NCI-H510A (cell line): ENCODE results near the gene SPACDR.
"Not testable (repeated sequence)": the region's sequence is repeated elsewhere in the genome, so short reads cannot be mapped to it uniquely, and the experiment has no call there.

ENCODE experiments used
- DNase-seq: peaks from one replicate; lab custom pipeline; 2025; lab: John Stamatoyannopoulos, UW

SPACDR gene

GRCh38 chr7:100464210-100464660, at the start of gene SPACDR:
Gene SPACDR (minus strand): TSS chr7:100464260. CDS start chr7:100464025, 235 bp downstream.
- no peak for DNase-seq

- DNase-seq = no peak
Measured at GRCh38 chr7:100513212-100513810, 49.3 kb upstream of the SPACDR start.

- DNase-seq = no peak
Measured at GRCh38 chr7:100510437-100511239, 46.6 kb upstream of the SPACDR start.

GRCh38 chr7:100509231-100509630, 45.2 kb upstream of the SPACDR start:
- no peak for DNase-seq

DNA sequence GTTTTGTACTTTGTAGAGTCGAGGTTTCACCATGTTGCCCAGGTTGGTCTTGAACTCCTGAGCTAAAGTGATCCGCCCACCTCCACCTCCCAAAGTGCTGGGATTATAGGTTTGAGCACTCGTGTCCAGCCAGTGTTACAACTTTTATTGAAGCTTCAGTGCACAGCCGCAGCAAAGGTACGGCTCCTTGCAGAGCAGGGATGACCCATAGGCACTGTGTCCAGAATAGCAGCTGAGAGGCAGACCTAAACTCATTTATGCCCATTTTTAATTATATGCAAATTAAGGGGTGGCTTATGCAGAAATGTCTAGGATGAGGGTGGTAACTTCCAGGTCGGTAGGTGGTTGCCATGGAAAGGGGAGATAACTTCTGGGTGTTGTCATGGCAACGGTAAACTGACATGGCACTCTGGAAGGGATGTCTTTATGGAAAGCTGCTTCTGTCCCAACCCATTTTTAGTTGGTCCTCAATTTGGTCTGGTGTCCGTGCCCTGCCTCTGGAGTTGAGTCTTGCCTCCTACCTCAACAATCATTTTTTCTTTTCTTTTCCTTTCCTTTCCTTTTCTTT, 42.4 kb upstream of the SPACDR start:
- no peak for DNase-seq

GRCh38 chr7:100504887-100505611, 41.0 kb upstream of the SPACDR start:
- DNase-seq = no peak

GRCh38 chr7:100504031-100504430, 40.0 kb upstream of the SPACDR start:
- not testable (repeated sequence) for DNase-seq

- DNase-seq = not testable (repeated sequence)
Measured at GRCh38 chr7:100500743-100501142, 36.7 kb upstream of the SPACDR start.

DNA sequence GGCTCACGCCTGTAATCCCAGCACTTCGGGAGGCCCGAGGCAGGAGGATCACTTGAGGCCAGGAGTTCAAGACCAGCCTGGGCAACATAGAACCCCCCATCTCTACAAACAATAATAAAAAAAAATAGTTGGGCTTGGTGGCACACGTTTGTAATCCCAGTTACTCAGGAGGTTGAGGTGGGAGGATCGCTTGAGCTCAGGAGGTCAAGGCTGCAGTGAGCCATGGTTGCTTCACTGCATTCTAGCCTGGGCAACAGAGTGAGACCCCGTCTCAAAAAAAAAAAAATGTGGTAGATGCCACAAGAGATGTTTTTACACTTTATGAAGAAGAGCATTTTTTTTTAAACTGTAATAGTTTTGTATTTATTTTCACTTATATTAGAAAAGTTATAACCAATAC, 32.4 kb upstream of the SPACDR start:
- no peak for DNase-seq

DNA sequence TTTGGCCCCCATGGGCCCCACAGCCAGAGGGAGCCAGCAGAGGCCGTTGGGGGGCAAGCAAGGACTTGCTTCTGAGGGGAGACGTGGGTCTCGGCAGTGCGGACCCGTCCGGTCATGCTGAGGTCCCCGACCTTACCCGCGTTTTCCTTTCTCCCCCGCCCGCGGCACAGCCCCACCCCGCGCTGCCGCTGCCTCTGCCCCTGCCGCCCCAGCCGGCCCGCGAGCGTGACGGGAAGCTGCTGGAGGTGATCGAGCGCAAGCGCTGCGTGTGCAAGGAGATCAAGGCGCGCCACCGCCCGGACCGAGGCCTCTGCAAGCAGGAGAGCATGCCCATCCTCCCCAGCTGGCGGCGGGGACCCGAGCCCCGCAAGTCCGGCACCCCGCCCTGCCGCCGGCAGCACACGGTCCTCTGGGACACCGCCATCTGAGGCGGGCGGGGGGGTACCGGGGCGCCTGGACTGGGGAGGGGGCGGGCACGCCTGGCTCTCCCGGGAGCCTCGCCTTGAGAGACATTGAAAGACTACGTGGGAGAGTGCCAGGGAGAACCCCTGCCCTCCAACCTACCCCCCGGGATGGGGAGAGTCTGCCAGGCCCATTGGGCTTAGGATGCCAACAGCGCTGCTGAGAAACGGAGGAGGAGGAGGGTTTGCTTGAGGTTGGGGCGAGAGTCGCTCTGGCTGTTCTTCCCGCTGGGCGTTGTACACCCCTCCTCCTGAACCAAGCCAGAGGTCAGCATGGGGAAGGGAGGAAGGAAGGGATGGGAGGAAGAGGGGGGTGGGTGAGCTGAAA, 29.6 kb upstream of the SPACDR start:
- no peak for DNase-seq

DNA sequence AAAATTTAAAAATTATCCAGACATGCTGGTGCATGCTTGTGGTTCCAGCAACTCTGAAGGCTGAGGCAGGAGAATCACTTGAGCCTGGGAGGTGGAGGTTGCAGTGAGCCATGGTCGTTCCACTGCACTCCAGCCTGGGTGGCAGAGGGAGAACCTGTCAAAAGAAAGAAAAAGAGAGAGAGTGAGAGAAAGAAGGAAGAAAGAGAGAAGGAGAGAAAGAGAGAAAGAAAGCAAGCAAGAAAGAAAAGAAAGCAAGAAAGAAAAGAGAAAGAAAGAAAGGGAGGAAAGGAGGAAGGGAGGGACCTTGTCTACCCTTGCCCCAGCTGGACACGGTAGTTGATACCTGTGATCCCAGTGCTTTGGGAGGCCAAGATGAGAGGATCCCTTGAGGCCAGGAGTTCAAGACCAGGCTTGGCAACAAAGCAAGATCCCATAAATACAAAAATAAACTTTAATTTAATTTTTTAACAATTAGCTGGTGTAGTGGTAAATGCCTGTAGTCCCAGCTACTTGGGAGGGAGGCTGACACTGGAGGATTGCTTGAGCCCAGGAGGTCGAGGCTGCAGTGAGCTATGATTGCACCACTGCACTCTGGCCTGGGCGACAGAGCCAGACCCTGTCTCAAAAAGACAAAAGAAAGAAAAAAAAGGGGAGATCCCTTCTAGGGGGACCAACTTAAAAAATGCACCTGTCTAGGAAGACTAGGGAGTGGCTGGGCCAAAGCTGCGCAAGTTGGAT, 28.8 kb upstream of the SPACDR start:
- DNase-seq = no peak

GRCh38 chr7:100491192-100491578, 27.1 kb upstream of the SPACDR start:
- no peak for DNase-seq

DNA sequence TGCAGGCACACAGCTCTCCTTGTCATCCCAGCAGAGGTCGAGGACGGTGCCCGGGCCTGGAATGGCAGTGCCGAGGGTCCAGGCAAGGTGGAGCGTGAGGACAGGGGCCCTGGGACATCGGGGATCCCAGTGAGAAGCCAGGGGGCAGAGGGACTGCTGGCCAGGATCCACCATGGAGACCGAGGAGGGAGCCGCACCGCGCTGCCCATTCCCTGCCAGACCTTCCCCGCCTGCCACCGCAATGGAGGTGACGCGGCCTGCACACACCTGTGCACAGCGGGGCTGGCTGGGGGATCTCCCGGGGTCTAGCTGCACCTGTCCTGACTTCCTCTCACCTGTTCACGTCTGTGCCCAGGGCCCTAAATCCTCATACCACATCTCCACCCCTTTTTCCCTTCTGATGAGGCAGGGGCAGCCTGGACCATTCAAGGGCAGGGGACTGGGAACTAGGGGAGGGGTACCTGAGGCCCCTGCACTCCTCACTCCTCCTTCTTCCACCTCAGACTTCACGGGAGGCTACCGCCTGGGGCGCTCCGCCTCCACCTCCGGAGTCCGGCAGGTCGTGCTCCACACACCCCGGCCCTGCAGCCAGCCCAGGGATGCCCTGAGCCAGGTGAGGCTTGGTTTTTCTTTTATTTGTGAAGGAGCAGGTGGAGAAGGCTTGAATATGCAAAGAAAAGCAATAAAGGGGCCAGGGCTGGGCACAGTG, 26.6 kb upstream of the SPACDR start:
- no peak for DNase-seq

DNA sequence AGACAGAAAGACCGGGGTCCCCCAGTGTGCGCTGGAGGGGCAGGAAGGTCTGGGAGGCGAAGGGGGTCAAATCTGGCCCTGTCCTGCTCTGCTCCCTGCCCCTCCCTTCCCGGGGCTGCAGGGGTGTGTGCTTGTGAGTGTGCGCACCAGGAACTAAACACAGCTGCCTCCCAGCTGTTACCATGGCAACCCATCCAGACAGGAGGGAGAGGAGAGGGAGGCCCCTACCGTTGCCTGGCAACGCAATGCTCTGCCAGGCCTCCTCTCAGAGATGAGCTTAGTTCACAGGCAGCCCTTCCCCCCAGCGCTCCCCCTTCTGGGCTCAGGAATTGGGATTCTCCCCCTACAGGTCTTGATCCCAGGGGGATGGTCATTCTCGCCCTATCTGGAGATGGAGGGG, 25.8 kb upstream of the SPACDR start:
- DNase-seq = peak; percentile 89

DNA sequence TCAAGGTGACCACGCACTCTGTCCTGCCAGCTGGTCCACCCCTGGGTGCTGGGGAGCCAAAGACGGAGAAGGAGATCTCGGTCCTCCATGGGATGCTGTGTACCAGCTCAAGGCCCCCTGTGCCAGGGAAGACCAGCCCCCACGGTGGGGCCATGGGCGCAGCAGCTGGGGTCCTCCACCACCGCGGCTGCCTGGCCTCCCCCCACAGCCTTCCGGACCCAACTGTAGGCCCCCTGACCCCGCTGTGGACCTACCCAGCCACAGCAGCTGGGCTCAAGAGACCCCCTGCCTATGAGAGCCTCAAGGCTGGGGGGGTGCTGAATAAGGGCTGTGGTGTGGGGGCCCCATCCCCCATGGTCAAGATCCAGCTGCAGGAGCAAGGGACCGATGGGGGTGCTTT, 25.1 kb upstream of the SPACDR start:
- no peak for DNase-seq

DNA sequence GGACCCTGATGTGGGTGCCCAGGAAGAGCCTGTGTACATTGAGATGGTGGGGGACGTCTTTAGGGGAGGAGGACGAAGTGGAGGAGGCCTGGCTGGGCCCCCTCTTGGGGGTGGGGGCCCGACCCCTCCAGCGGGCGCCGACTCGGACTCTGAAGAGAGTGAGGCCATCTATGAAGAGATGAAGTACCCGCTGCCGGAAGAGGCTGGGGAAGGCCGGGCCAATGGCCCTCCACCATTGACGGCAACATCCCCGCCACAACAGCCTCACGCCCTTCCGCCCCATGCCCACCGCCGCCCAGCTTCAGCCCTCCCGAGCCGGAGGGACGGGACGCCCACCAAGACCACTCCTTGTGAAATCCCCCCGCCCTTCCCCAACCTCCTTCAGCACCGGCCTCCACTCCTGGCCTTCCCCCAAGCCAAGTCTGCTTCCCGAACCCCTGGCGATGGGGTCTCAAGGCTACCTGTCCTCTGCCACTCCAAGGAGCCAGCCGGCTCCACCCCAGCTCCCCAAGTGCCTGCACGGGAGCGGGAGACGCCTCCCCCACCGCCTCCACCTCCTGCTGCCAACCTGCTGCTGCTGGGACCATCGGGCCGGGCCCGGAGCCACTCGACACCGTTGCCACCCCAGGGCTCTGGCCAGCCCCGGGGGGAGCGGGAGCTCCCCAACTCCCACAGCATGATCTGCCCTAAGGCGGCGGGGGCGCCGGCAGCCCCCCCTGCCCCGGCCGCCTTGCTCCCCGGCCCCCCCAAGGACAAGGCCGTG, 24.5 kb upstream of the SPACDR start:
- DNase-seq = no peak

DNA sequence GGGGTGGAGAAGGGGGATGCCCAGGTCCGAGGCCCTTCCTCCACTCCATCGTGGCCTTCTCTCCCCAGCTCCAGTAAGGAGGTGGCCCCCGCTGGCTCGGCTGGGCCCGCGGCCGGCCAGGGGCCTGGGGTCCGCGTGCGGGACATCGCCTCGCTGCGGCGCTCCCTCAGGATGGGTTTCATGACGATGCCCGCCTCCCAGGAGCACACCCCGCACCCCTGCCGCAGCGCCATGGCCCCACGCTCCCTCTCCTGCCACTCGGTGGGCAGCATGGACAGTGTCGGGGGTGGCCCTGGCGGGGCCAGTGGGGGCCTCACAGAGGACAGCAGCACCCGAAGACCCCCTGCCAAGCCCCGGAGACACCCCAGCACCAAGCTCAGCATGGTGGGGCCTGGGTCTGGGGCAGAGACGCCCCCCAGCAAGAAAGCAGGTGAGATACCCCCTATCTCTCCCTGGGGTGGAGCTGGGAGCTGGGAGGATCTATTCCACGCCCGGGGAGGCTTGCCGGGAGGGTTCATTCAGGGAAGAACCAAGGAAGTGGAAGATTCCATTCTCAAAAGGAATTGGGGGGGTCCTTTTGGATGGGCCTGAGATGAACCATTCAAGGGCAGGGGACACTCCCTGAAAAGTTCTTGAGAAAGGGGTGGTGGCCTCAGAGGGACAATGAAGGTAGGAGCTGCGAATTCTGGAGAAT, 22.8 kb upstream of the SPACDR start:
- DNase-seq = no peak

DNA sequence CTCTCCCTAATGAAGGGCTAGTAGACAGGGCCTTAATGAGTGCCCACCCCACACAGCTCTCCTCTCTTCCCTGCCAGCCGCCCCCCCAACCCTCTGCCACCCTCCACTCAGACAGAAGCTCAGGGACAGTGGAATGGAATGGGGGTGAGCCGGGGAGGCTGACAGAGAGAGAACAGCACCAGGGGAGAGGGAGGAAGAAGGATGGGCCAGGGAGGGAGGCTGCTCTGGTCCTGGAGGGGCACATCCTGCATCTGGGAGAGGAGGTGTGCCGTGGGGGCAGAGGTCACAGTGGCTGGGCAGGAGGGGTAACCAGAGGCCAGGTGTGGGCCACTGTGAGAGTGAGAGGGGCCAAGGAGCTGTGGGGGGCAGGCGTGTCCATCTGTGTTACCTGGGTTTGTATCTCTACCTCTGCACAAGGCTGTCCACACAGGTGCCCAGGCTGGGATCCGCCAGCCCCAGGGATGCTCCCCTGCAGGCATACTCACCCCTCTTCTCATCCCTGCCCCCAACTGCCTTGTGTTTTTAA, 22.1 kb upstream of the SPACDR start:
- no peak for DNase-seq

DNA sequence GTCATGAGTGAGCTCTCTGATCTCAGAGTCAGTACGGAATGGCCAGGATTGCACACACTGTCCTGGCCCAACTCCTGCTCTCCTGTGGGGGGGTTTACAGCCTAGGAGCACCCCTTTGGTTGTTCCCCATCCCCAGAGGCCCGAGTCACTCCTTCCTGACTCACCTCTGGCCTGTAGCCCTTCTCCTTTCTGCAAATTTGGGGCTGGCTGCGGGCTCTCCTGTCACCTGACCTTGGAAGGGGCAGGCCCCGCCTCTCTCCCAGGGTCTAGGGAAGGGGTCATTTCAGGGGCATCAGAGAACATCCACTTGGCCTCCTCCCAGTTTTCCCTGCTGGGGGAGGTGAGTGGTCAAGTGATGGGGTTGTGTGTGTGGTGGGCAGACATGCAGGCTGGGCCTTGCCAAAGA, 21.4 kb upstream of the SPACDR start:
- no peak for DNase-seq
